ENCODE results near the gene CASKIN2. TPM values are rescaled to one million over a fixed set of nuclear protein-coding genes. Genes with fewer than 3 reads are reported as not detected.

The CASKIN2 gene
- total RNA-seq, 1 donor from 2014 or later, result 9.5 TPM

DNA sequence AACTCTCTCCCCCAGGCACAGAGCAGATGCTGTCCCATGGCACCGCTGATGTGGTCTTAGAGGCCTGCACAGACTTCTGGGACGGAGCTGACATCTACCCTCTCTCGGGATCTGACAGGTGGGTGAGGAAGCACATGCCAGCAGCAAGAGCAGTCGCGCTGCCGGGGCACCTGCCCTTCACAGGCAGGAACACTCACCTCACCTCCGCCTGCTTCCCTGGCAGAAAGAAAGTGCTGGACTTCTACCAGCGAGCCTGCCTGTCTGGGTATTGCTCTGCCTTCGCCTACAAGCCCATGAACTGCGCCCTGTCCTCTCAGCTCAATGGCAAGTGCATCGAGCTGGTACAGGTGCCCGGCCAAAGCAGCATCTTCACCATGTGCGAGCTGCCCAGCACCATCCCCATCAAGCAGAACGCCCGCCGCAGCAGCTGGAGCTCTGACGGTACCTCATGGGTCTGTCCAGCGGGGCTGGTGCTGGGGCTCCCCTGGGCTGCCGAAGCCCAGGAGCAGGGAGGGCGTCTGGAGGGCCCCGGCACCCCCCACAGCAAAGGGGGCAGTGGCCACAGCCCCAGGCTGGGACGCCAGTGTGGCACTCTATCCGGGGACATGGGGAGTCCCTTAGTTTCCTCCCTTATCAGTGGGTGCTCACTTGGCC, 21.7 kb downstream of the CASKIN2 start:
- no peak overlapping the region for H3K4me3 ChIP-seq (ENCODE audit: low read depth, low read length)
- DNase-seq (ENCODE audit: low read depth), result no peak
- TF ChIP-seq, protein P1, sequence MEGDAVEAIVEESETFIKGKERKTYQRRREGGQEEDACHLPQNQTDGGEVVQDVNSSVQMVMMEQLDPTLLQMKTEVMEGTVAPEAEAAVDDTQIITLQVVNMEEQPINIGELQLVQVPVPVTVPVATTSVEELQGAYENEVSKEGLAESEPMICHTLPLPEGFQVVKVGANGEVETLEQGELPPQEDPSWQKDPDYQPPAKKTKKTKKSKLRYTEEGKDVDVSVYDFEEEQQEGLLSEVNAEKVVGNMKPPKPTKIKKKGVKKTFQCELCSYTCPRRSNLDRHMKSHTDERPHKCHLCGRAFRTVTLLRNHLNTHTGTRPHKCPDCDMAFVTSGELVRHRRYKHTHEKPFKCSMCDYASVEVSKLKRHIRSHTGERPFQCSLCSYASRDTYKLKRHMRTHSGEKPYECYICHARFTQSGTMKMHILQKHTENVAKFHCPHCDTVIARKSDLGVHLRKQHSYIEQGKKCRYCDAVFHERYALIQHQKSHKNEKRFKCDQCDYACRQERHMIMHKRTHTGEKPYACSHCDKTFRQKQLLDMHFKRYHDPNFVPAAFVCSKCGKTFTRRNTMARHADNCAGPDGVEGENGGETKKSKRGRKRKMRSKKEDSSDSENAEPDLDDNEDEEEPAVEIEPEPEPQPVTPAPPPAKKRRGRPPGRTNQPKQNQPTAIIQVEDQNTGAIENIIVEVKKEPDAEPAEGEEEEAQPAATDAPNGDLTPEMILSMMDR (conservative IDR thresholded peaks at IDR 0.05; ENCODE audit: low read depth, low read length), result no peak

DNA sequence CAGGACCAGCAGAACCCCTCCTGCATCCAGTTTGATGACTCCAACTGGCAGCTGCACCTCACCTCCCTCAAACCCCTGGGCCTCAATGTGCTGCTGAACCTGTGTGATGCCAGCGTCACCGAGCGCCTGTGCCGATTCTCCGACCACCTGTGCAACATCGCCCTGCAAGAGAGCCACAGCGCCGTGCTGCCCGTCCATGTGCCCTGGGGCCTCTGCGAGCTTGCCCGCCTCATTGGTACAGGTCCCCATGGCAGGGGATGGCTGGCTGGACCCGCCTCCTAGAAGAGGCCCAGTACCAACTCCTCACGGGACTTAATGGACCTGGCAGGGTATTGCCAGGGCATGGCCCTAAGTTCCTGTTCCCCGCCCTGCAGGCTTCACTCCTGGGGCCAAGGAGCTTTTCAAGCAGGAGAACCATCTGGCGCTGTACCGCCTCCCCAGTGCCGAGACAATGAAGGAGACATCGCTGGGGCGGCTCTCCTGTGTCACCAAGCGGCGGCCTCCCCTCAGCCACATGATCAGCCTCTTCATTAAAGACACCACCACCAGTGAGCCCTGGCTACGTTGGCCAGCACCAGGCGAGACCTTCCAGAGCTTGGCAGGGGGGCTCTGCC, 22.7 kb downstream of the CASKIN2 start:
- TF ChIP-seq, protein P1 (conservative IDR thresholded peaks at IDR 0.05; ENCODE audit: low read depth, low read length), result no peak
- H3K4me3 ChIP-seq (ENCODE audit: low read depth, low read length), result no peak overlapping the region
- no peak for DNase-seq (ENCODE audit: low read depth)

DNA sequence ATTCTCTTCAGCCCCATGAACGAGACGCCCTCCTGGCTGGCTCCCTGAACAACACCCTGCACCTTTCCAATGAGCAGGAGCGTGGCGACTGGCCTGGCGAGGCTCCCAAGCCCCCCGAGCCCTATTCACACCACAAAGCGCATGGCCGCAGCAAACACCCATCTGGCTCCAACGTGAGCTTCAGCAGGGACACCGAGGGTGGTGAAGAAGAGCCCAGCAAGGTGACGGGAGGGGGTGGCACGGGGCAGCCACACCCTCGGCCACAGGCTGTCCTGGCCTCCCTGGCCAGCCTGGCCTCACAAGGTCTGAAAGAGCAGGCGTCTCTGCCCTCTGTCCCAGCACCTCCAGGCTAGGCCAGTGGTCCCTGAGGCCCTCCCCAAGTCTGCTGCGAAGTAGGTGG, 23.7 kb downstream of the CASKIN2 start:
- no peak for DNase-seq (ENCODE audit: low read depth)
- H3K4me3 ChIP-seq (ENCODE audit: low read depth, low read length), result no peak overlapping the region

DNA sequence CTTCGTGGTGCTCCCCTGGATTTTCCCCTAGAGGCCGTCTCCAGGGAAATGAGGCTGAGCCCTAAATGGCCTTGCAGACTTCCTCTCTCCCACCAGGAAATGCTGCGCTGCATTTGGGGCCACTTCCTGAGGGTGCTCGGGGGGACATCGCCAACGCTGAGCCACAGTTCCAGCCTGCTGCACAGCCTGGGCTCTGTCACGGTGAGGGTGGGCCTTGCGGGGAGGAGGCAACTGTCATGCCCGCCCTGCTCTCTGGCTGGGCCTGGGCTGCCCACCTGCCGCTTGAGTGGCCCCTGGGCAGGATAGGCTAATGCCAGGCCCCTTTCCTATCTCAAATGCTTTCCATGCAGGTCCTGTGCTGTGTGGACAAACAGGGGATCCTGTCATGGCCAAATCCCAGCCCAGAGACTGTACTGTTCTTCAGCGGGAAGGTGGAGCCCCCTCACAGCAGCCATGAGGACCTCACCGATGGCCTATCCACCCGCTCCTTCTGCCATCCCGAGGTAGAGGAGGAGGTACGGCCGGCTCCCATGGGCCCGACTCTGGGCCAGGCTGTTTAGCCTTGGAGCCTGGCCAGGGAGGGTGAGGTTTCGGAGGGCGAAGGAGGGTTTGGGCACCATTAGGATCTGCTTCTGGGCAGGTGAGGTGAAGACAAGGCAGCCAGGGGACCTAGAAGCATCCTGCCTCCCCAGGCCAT, 24.2 kb downstream of the CASKIN2 start:
- no peak for DNase-seq (ENCODE audit: low read depth)
- no peak overlapping the region for H3K4me3 ChIP-seq (ENCODE audit: low read depth, low read length)
- TF ChIP-seq, protein P1 (conservative IDR thresholded peaks at IDR 0.05; ENCODE audit: low read depth, low read length), result no peak

More for the DNA sequence above, 23.7 kb downstream of the CASKIN2 start:
- TF ChIP-seq, protein P1 (conservative IDR thresholded peaks at IDR 0.05; ENCODE audit: low read depth, low read length), result no peak

DNA sequence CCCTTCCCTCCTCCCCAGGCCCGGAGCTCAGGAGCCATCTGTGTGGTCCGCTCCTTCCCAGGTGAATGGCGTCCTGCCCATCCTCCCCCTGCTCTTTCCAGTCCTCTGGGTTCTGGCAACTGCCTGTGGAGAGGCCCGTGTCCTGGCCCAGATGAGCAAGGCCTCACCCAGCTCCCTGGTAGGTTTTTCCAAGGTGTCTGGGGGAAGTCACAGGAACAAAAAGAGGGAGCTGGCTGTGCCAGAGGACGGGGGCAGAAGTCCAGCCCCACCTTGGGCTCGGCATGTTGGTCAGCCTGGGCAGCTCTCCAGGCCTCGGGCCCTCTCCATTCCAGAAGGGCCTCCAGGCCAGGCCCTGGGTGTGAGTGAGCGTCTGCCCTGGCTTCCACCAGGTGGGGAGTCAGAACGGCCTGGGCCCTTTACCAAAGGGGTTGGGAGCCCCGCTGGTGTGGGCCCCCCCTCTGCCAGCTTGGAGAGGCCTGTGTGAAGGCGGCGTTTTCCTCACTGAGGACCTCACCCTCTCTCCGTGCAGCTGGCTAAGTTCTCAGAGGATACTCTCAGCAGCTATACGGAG, 25.1 kb downstream of the CASKIN2 start:
- no peak overlapping the region for H3K4me3 ChIP-seq (ENCODE audit: low read depth, low read length)
- TF ChIP-seq, protein P1 (conservative IDR thresholded peaks at IDR 0.05; ENCODE audit: low read depth, low read length), result no peak
- DNase-seq (ENCODE audit: low read depth), result no peak

DNA sequence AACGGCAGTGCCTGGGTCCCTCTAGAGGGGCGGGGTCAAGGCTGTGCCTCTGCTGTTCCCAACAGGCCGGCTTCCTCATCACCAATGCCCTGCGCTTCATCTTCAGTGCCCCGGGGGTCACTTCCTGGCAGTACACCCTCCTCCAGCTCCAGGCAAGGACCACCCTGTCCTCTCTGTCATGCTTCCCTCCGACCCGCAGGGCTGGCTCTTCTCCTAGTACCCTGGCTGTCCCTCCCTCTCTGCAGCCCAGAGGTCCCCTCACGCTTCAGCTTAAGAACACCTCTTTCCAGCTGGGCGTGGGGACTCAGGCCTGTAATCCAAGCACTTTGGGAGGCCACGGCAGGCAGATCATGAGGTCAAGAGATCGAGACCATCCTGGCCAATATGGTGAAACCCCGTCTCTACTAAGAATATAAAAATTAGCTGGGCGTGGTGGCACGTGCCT, 25.8 kb downstream of the CASKIN2 start:
- H3K4me3 ChIP-seq (ENCODE audit: low read depth, low read length), result no peak overlapping the region
- no peak for DNase-seq (ENCODE audit: low read depth)
- TF ChIP-seq, protein P1 (conservative IDR thresholded peaks at IDR 0.05; ENCODE audit: low read depth, low read length), result no peak

Measured in epithelial cell of proximal tubule (primary cell).